Stomach (tissue), 4 donors: Measurements from ENCODE around the gene CCND2.

ENCODE experiments used
- CTCF ChIP-seq, 7 experiments: fragments of 450-650 bp in 4 of 7; fragments of 200-600 bp in 3 of 7; sonication (generic) in 3 of 7; IDR thresholded peaks; one replicate each; pipeline ENCODE4 v1.5.1; 2016 to 2019; ENCODE audit warnings: antibody characterized with exemption in 7 of 7, control low read depth in 2 of 7, mild to moderate bottlenecking in 1 of 7
- EP300 ChIP-seq: sonication (generic); formaldehyde crosslinking; IDR thresholded peaks from one replicate; pipeline ENCODE4 v1.6.1; 2017; ENCODE audit warnings: antibody characterized with exemption
- POLR2A ChIP-seq, 4 donors: fragments of 450-650 bp; IDR thresholded peaks; one replicate each; pipeline ENCODE4 v1.6.1; 2016; ENCODE audit warnings: antibody characterized with exemption in 4 of 4, control low read depth in 2 of 4, mild to moderate bottlenecking in 1 of 4, moderate library complexity in 1 of 4

GRCh38 chr12:4301932-4302501, 28.5 kb downstream of the CCND2 start:
- TF ChIP-seq EP300 = no peak
- no peak for TF ChIP-seq CTCF (IDR thresholded peaks at IDR 0.05)
- no peak for TF ChIP-seq POLR2A (IDR thresholded peaks at IDR 0.05)
